Mucosa of descending colon (tissue), 3 donors: Measurements from ENCODE around the gene SMARCD1. TPM values are rescaled to one million over a fixed set of nuclear protein-coding genes. Genes with fewer than 3 reads are reported as not detected.

Experiments used
- ATAC-seq: fragments of 200-7000 bp; cut with Tn5 transposase; one replicate; pipeline ENCODE4 v1.9.1; 2020; ENCODE audit warnings: mild to moderate bottlenecking, moderate library complexity
- DNase-seq, 3 donors: peaks; one replicate each; pipeline ENCODE4 v3.0.0-alpha.2; 2020
- H3K36me3 ChIP-seq: fragments of 200-600 bp; one replicate; pipeline ENCODE4 v1.8.0; 2021; ENCODE audit warnings: low read depth, mild to moderate bottlenecking
- H3K4me1 ChIP-seq: fragments of 200-600 bp; one replicate; pipeline ENCODE4 v1.8.0; 2021; ENCODE audit warnings: low read depth, mild to moderate bottlenecking
- H3K4me3 ChIP-seq: fragments of 200-600 bp; one replicate; pipeline ENCODE4 v1.8.0; 2021; ENCODE audit warnings: mild to moderate bottlenecking
- H3K9me3 ChIP-seq: fragments of 200-600 bp; one replicate; pipeline ENCODE4 v1.8.0; 2021; ENCODE audit warnings: mild to moderate bottlenecking
- CTCF ChIP-seq: fragments of 200-600 bp; IDR thresholded peaks from one replicate; pipeline ENCODE4 v1.8.0; 2022; ENCODE audit warnings: antibody characterized with exemption, mild to moderate bottlenecking
- intact Hi-C, 2 donors: fragments of 100-400 bp; cut with DNase I in 1 of 2; cut with micrococcal nuclease in 1 of 2; formaldehyde crosslinking; loops; one replicate each; pipeline versions ENCODE4 v1.11.0 to v1.11.1; 2022; cut with DNase I, micrococcal nuclease
- total RNA-seq, 3 donors: library from RNA; stranded (reverse); fragmentation: NEBNext Ultra II Directional in 2 of 3; extraction: Animal tissue kit (Norgen Biotek cat#: 25700) in 2 of 3; gene quantifications; one replicate each; pipeline versions ENCODE4 v1.2.1 to v1.2.4, GENCODE V29; 2021 to 2023
- donor health status: DM: no; HTN: no; CAD: no; lungs with moderate emphysema.
- donor health status: DM: no; HTN: no; CAD: no.
- donor health status: DM: no; HTN: yes; CAD: no.

SMARCD1 gene
- total RNA-seq, 3 donors from 2014 or later: 34.2 to 44.9 (median 38.9) TPM

DNA sequence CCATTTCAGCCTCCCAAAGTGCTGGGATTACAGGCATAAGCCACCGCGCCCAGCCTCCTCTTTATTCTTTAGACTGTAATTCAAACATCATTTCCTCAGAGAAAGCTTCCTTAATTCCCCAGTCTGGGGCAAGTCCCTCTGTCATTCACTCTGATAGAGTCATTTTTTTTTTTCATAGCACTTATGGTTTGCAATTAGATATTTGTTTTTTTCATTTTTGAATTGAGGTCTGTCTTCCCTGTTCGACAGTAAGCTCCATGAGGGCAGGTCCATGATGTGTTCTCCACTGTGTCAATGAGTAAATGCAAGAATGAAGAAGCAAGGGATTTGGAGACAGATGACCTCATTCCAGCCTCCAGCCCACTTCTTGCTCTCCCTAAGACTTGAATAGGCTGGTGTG, 15.6 kb upstream of the SMARCD1 start:
- DNase-seq: no peak
- intact Hi-C loops: no loop called here

DNA sequence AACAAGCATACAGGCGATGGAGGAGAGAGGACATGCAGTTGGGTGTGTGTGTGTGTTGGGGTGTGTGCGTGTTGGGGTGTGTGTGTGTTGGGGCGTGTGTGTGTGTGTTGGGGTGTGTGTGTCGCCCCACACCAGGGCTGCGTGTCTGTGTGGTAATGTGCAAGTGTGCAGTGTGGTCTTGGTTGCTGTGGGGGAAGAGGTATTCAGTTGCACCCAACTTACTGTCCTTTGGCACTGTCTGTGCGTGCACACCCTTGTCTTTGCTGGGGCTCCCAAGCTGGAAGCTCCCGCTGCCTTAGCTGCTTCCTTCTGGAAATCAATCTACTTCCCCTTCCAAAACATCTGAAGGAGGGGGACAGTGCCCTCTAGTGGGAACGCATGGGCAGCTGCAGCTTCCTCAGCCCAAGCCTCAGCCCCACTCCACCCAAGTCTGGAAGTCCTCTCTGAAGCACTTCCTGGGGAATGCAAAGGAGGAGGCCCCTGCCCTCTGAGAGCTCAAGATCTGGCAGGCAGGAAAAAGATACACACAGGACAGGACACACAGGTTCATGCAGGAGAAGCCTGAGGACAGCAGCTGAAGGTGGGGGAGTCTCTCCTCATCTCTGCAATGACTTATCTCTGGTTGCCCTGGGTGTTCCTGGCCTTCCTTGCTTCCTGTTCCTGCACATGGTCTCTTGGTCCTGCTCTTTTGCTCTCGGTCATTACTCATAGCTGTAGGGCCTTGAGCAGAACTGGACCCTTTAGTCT, 14.7 kb upstream of the SMARCD1 start:
- intact Hi-C loops: loop anchor here (5.0 to 10.0 kb wide), 2 partner anchors 103 to 104 kb away; no protein-coding TSS in a partner anchor
- TF ChIP-seq CTCF: peak; percentile 85
- peak; percentile 88 for ATAC-seq
- H3K4me1 ChIP-seq: peaks cover 9% of the 10 kb centered on the region
- peak; percentile 68 to 83 (median 82) for DNase-seq
- H3K4me3 ChIP-seq: no peak overlapping the region
- H3K36me3 ChIP-seq: no peaks in the 10 kb centered on the region
- H3K9me3 ChIP-seq: no peaks in the 10 kb centered on the region

More for the DNA sequence above, 15.6 kb upstream of the SMARCD1 start:
- peaks cover 3% of the 10 kb centered on the region for H3K4me1 ChIP-seq
- ATAC-seq: no peak
- no peaks in the 10 kb centered on the region for H3K9me3 ChIP-seq
- no peak for TF ChIP-seq CTCF
- H3K36me3 ChIP-seq: no peaks in the 10 kb centered on the region
- no peak overlapping the region for H3K4me3 ChIP-seq

GRCh38 chr12:50072198-50072907, 12.8 kb upstream of the SMARCD1 start:
- Histone ChIP-seq H3K36me3 (no peaks in the 10 kb centered on the region), H3K4me1 (peaks cover 14% of the 10 kb centered on the region), H3K9me3 (no peaks in the 10 kb centered on the region), H3K4me3 (no peak overlapping the region)
- DNase-seq (no peak), ATAC-seq (no peak)
- intact Hi-C loops: loop anchor here (5.0 to 10.0 kb wide), 2 partner anchors 102 to 105 kb away; no protein-coding TSS in a partner anchor
- no peak for TF ChIP-seq CTCF

- ATAC-seq: no peak
- H3K9me3 ChIP-seq: no peaks in the 10 kb centered on the region
- no peak overlapping the region for H3K4me3 ChIP-seq
- no peaks in the 10 kb centered on the region for H3K36me3 ChIP-seq
- no peak for TF ChIP-seq CTCF
- intact Hi-C loops: loop anchor here (5.0 to 10.0 kb wide), 2 partner anchors 102 to 106 kb away; no protein-coding TSS in a partner anchor
- no peak for DNase-seq
- peaks cover 14% of the 10 kb centered on the region for H3K4me1 ChIP-seq
Measured at GRCh38 chr12:50073206-50073605, 11.9 kb upstream of the SMARCD1 start.

- intact Hi-C loops: loop anchor here (5.0 to 10.0 kb wide), 2 partner anchors 101 to 106 kb away; no protein-coding TSS in a partner anchor
- Histone ChIP-seq H3K36me3 (no peaks in the 10 kb centered on the region), H3K4me3 (no peak overlapping the region), H3K9me3 (no peaks in the 10 kb centered on the region), H3K4me1 (peaks cover 14% of the 10 kb centered on the region)
- no peak for TF ChIP-seq CTCF
- ATAC-seq (no peak), DNase-seq (no peak)
Measured at GRCh38 chr12:50073712-50074111, 11.4 kb upstream of the SMARCD1 start.
